Left ventricle myocardium superior (tissue), 1 donor: ENCODE measurements around the gene CPNE1. TPM values are rescaled to one million over a fixed set of nuclear protein-coding genes. Genes with fewer than 3 reads are reported as not detected.
"Not testable (repeated sequence)": the region's sequence is repeated elsewhere in the genome, so short reads cannot be mapped to it uniquely, and the experiment has no call there.

Source experiments
- ATAC-seq: fragments of 200-7000 bp; cut with Tn5 transposase; one replicate; pipeline ENCODE4 v1.9.1; 2020; ENCODE audit warnings: mild to moderate bottlenecking, moderate library complexity
- DNase-seq: peaks from one replicate; pipeline ENCODE4 v3.0.0-alpha.2; 2020
- intact Hi-C: fragments of 100-400 bp; cut with micrococcal nuclease; formaldehyde crosslinking; loops from one replicate; pipeline ENCODE4 v1.11.0; 2022
- long read RNA-seq: library from polyadenylated mRNA; unstranded; transcript quantifications from one replicate; pipeline ENCODE4 v2.0.0, GENCODE V29; 2021
- total RNA-seq: library from RNA; stranded (reverse); fragmentation: NEBNext Ultra II Directional; extraction: Animal tissue kit (Norgen Biotek cat#: 25700); gene quantifications from one replicate; pipeline ENCODE4 v1.2.1, GENCODE V29; 2021
- donor health status: DM: no; HTN: yes; CAD: no; lungs with severe emphysema.

CPNE1 gene
- total RNA-seq, result 46.6 TPM
- long read RNA-seq, transcript CPNE1-204 (16 exons, 1,928 nt), result major isoform, 6 of 32 reads
- long read RNA-seq, partial matches to known transcripts, result 9 of 32 reads
- long read RNA-seq, other reads (novel, unspliced or antisense), result 15 of 32 reads

- intact Hi-C loops, result no loop called here
- ATAC-seq, result peak; percentile 97
- peak; percentile 94 for DNase-seq
Observed at GRCh38 chr20:35664466-35665206, at the start of gene CPNE1, which contains the start of gene RBM12. CPNE1 (minus strand) TSS chr20:35664900; CDS start chr20:35632923, 31,977 bp downstream. RBM12 (minus strand) TSS chr20:35664900; CDS start chr20:35655322, 9,578 bp downstream.

DNA sequence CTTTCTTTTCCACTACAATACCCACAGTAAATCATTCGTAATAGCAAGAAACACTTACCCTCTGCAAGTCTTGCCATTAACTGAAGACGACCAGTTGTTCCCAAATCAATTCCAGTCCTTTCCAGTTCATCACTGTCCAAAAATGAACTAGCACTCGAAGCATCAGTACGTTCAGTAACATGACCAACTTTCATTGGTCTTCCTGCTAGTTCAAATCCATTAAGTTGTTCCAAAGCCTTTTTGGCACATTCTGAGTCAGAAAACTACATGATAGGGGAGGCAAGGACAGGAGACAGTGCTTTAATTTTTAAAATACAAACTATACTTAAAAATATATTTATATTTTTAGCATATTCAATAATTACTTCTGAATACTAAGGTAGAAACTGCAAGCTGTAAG is 49.4 kb upstream of the CPNE1 start:
- no peak for ATAC-seq
- intact Hi-C loops, result no loop called here

DNA sequence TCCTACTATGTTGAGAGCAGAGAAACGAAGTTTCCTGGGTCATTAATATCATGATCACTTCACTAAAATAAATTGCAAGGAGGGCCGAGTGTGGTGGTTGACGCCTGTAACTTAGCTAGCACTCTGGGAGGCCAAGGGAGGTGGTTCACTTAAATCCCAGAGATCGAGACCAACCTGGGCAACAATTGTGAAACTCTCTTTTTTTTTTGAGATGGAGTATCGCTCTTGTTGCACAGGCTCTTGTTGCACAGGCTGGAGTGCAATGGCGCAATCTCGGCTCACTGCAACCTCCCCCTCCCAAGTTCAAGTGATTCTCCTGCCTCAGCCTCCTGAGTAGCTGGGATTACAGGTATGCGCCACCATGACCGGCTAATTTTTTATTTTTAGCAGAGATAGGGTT is 48.4 kb upstream of the CPNE1 start:
- ATAC-seq, DNase-seq, intact Hi-C loops: not testable (repeated sequence)

More for the DNA sequence above, 49.4 kb upstream of the CPNE1 start:
- DNase-seq, result no peak

DNA sequence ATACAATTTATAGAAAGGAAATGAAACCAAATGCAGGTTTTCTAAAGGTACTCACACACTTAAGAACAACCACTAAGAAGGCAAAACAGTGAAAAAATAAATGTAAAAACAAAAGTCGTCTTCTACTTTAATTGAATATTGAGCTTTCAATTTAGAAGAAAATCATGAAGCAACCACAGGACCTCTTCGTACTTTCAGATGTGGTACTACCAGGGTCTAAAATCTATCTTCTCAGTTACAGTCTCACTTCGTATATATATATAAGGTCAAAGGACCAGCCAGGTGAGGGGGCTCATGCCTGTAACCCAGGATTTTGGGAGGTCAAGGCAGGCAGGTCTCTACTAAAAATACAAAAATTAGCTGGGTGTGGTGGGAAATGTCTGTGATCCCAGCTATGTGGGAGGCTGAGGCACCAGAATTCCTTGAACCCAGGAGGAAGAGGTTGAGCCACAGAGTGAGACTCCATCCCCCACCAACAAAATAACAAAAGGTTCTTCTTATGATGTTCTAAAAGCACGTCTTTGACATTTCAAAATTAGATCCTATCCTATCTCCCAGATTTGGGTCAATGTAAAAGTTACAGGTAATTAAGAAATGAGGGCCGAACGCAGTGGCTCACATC is 47.0 kb upstream of the CPNE1 start:
- ATAC-seq, result no peak
- intact Hi-C loops, result no loop called here
- no peak for DNase-seq

GRCh38 chr20:35710884-35711587 is 46.3 kb upstream of the CPNE1 start:
- ATAC-seq, result no peak
- intact Hi-C loops, result no loop called here

GRCh38 chr20:35710039-35710438 is 45.3 kb upstream of the CPNE1 start:
- DNase-seq, result no peak
- no peak for ATAC-seq
- intact Hi-C loops, result no loop called here

More at GRCh38 chr20:35710884-35711587, 46.3 kb upstream of the CPNE1 start:
- no peak for DNase-seq

GRCh38 chr20:35709259-35709658 is 44.6 kb upstream of the CPNE1 start:
- DNase-seq (no peak), ATAC-seq (no peak)
- intact Hi-C loops, result no loop called here

DNA sequence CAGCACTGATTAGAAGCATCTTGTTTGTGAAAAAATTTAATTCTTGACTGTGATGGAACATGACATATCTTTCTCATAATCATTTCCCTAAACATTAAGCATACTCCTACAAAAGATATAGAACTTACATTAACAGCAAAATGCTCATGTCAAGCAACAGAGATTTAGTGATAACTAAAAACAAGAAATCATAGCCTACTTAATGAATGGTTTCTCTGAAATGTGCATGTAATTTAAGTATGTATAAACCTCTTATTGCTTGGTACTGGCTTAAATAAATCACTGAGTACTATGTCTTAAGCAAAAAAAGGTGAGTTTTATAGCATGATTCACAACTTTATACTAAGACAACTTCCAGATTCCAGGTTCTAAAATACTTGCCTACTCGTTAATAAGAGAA is 43.8 kb upstream of the CPNE1 start:
- ATAC-seq, result no peak
- intact Hi-C loops, result no loop called here
- DNase-seq, result no peak

- ATAC-seq, intact Hi-C loops, DNase-seq: not testable (repeated sequence)
Observed at GRCh38 chr20:35706591-35707529, 42.2 kb upstream of the CPNE1 start.

DNA sequence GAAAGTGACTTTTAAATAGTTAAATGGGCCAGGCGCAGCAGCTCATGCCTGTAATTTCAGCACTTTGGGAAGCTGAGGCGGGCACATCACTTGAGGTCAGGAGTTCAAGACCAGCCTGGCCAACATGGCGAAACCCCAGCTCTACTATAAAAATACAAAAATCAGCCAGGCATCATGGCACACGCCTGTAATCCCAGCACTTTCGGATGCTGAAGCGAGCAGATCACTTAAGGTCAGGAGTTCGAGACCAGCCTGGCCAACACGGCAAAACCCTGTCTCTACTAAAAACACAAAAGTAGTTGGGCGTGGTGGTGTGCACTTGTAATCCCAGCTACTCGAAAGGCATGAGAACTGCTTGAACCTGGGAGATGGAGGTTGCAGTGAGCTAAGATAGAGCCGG is 41.2 kb upstream of the CPNE1 start:
- ATAC-seq, intact Hi-C loops: not testable (repeated sequence)

GRCh38 chr20:35704514-35705261 is 40.0 kb upstream of the CPNE1 start:
- ATAC-seq (no peak), DNase-seq (no peak)
- intact Hi-C loops, result no loop called here

More for the DNA sequence above, 41.2 kb upstream of the CPNE1 start:
- not testable (repeated sequence) for DNase-seq

GRCh38 chr20:35702824-35703695 is 38.4 kb upstream of the CPNE1 start:
- ATAC-seq (no peak), DNase-seq (no peak)
- intact Hi-C loops, result no loop called here

- intact Hi-C loops, result no loop called here
- ATAC-seq, result no peak
- no peak for DNase-seq
Observed at GRCh38 chr20:35702051-35702823, 37.5 kb upstream of the CPNE1 start.

DNA sequence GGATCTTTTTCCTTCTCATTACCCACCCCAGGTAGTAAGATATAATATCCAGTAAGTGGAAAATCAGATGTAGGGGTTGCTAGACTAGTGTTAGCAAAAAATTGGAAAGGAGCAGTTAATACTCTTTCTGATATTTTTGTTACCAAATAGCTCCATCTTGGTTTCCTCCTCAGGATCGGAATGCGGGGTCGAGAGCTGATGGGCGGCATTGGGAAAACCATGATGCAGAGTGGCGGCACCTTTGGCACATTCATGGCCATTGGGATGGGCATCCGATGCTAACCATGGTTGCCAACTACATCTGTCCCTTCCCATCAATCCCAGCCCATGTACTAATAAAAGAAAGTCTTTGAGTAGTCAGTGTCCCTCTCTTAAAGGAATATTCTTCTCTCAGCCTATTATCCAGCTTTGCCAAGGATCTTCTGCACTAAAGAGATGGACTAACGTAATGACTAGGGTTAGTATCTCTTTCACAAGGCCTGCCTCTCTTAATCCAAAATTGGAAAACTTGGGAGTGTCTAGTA is 36.0 kb upstream of the CPNE1 start:
- ATAC-seq (no peak), DNase-seq (no peak)
- intact Hi-C loops, result no loop called here

GRCh38 chr20:35699957-35700624 is 35.4 kb upstream of the CPNE1 start:
- intact Hi-C loops, result no loop called here
- ATAC-seq (no peak), DNase-seq (no peak)
